Adrenal gland (tissue), 12 donors: ENCODE data around the gene RIPPLY3. TPM values are rescaled to one million over a fixed set of nuclear protein-coding genes. Genes with fewer than 3 reads are reported as not detected.
"Not testable (repeated sequence)": the region's sequence is repeated elsewhere in the genome, so short reads cannot be mapped to it uniquely, and the experiment has no call there.

Experiments
- DNase-seq, 7 donors: peaks; one replicate each; pipeline ENCODE4 v3.0.0-alpha.2; 2019 to 2020
- H3K27ac ChIP-seq, 5 donors: fragments of 200-600 bp; sonication (generic) in 4 of 5; 1 replicate in 3 of 5; 2 replicates in 2 of 5; pipeline versions ENCODE4 v1.5.1 to v1.8.0; 2016 to 2020; ENCODE audit warnings: mild to moderate bottlenecking in 1 of 5
- H3K27me3 ChIP-seq: fragments of 200-600 bp; 2 replicates; pipeline ENCODE4 v1.8.0; 2021
- H3K36me3 ChIP-seq, 2 donors: fragments of 200-600 bp; replicated peaks in 1 of 2; 1 replicate in 1 of 2; 2 replicates in 1 of 2; pipeline versions ENCODE4 v1.5.1 to v1.8.0; 2018 to 2022
- H3K4me1 ChIP-seq, 2 donors: fragments of 200-600 bp; replicated peaks in 1 of 2; 1 replicate in 1 of 2; 2 replicates in 1 of 2; pipeline versions ENCODE4 v1.5.1 to v1.8.0; 2018 to 2021
- H3K4me3 ChIP-seq, 4 donors: fragments of 200-600 bp; sonication (generic) in 3 of 4; one replicate each; pipeline ENCODE4 v1.5.1; 2016 to 2018
- H3K9me3 ChIP-seq, 3 donors: fragments of 200-600 bp; sonication (generic) in 1 of 3; replicated peaks in 1 of 3; 1 replicate in 2 of 3; 2 replicates in 1 of 3; pipeline versions ENCODE4 v1.5.1 to v1.8.0; 2016 to 2021
- POLR2A ChIP-seq, 2 donors: fragments of 450-650 bp; IDR thresholded peaks; one replicate each; pipeline ENCODE4 v1.6.1; 2017; ENCODE audit warnings: antibody characterized with exemption in 2 of 2, mild to moderate bottlenecking in 2 of 2, moderate library complexity in 1 of 2
- WGBS, 4 donors: extraction: QIAGEN DNeasy Blood & Tissue Kit in 2 of 4; methylation state at CpG; one replicate each; pipeline versions ENCODE4 v1.1.5 to v1.1.7; 2013 to 2017; 5-methylcytosine and 5-hydroxymethylcytosine counted together
- intact Hi-C, 2 donors: fragments of 100-400 bp; cut with DNase I; formaldehyde crosslinking; loops; one replicate each; pipeline versions ENCODE4 v1.14.1 to v1.15.0; 2022 to 2023
- polyA plus RNA-seq, 3 donors: library from polyadenylated mRNA; stranded (reverse); fragments of 200-250 nt in 2 of 3; fragments of 350-450 nt in 1 of 3; fragmentation: Illumina TruSeq in 1 of 3; extraction: RNeasy Lipid Tissue Mini Kit (QIAGEN cat#74804) in 1 of 3; gene quantifications; one replicate each; pipeline ENCODE4 v1.2.3, GENCODE V29; 2013 to 2014
- total RNA-seq, 9 donors: library from RNA; depleted of rRNA in 4 of 9; stranded (reverse); fragments of >200 nt in 4 of 9; fragments of 120-200 nt in 1 of 9; fragmentation: NEBNext Ultra II Directional in 1 of 9; extraction: Animal tissue kit (Norgen Biotek cat#: 25700) in 1 of 9; gene quantifications; one replicate each; pipeline versions ENCODE4 v1.1.0 to v1.2.4, GENCODE V29; 2013 to 2023
- TF ChIP-seq, protein P1 (sequence below), 6 experiments: fragments of 450-650 bp in 4 of 6; fragments of 200-600 bp in 2 of 6; sonication (generic) in 1 of 6; IDR thresholded peaks; 1 replicate in 5 of 6; 2 replicates in 1 of 6; pipeline versions ENCODE4 v1.5.1 to v1.8.0; 2016 to 2021; ENCODE audit warnings: antibody characterized with exemption in 6 of 6, mild to moderate bottlenecking in 2 of 6, moderate library complexity in 1 of 6
- donor health status: healthy with polysubstance abuse.
- donor health status: Bipolar disorder and iron deficiency.
- donor health status: DM: yes; HTN: yes; CAD: no.
- donor health status: DM: no; HTN: no; CAD: no.
- donor health status: DM: no; HTN: no; CAD: no.
- donor health status: DM: yes; HTN: yes; CAD: no.

RIPPLY3 gene
- total and polyA plus RNA-seq, 12 donors, result 0.17 to 1.3 (median 0.39) TPM; not detected in 3

- Histone ChIP-seq H3K4me1 (no peaks in the 10 kb centered on the region), H3K27me3 (no peaks in the 10 kb centered on the region), H3K9me3 (no peaks in the 10 kb centered on the region), H3K4me3 (no peak overlapping the region), H3K36me3 (no peaks in the 10 kb centered on the region), H3K27ac (no peak overlapping the region)
- intact Hi-C loops, result no loop called here
- WGBS, 4 donors, result 35 to 43% (median 41%) methylated on average over 4 of the region's 4 CpGs
- peak in 5 of 7 donors; percentile 34 to 66 (median 42) for DNase-seq
- no peak for TF ChIP-seq POLR2A (IDR thresholded peaks at IDR 0.05)
- TF ChIP-seq, protein P1, sequence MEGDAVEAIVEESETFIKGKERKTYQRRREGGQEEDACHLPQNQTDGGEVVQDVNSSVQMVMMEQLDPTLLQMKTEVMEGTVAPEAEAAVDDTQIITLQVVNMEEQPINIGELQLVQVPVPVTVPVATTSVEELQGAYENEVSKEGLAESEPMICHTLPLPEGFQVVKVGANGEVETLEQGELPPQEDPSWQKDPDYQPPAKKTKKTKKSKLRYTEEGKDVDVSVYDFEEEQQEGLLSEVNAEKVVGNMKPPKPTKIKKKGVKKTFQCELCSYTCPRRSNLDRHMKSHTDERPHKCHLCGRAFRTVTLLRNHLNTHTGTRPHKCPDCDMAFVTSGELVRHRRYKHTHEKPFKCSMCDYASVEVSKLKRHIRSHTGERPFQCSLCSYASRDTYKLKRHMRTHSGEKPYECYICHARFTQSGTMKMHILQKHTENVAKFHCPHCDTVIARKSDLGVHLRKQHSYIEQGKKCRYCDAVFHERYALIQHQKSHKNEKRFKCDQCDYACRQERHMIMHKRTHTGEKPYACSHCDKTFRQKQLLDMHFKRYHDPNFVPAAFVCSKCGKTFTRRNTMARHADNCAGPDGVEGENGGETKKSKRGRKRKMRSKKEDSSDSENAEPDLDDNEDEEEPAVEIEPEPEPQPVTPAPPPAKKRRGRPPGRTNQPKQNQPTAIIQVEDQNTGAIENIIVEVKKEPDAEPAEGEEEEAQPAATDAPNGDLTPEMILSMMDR (IDR thresholded peaks at IDR 0.05), result no peak
Observed at GRCh38 chr21:37032877-37033471, 26.5 kb downstream of the RIPPLY3 start.

GRCh38 chr21:37034394-37034793 is 27.9 kb downstream of the RIPPLY3 start:
- intact Hi-C loops, H3K36me3 ChIP-seq, H3K27me3 ChIP-seq, DNase-seq, H3K9me3 ChIP-seq, H3K27ac ChIP-seq, H3K4me3 ChIP-seq, H3K4me1 ChIP-seq: not testable (repeated sequence)
- 88 to 92% (median 91%) methylated on average over 4 of the region's 4 CpGs for WGBS, 4 donors

DNA sequence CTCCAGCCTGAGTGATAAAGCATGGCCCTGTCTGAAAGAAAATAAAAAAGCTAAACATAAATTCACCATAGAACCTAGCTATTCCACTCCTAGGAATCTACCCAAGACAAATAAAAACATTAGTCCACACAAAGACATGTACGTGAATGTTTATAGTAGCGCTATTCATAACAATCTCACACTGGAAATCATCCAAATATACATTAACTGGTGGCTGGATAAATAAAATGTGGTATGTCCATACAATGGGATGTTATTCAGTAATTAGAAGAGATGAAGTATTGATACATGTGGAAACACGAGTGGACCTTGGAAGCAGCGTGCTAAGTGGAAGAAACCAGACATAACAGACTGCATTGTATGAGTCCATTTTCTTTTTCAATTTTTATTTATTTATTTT is 29.7 kb downstream of the RIPPLY3 start:
- TF ChIP-seq, protein P1 (IDR thresholded peaks at IDR 0.05), result no peak
- no peak for TF ChIP-seq POLR2A (IDR thresholded peaks at IDR 0.05)
- no peak overlapping the region for H3K27ac ChIP-seq
- DNase-seq, result no peak
- H3K36me3 ChIP-seq, result no peaks in the 10 kb centered on the region
- no peaks in the 10 kb centered on the region for H3K27me3 ChIP-seq
- H3K4me1 ChIP-seq, result no peaks in the 10 kb centered on the region
- no peak overlapping the region for H3K4me3 ChIP-seq
- WGBS, 4 donors, result 91 to 92% (median 92%) methylated on average over 4 of the region's 4 CpGs
- H3K9me3 ChIP-seq, result no peaks in the 10 kb centered on the region
- intact Hi-C loops, result no loop called here

- H3K36me3 ChIP-seq, result no peaks in the 10 kb centered on the region
- H3K4me1 ChIP-seq, result no peaks in the 10 kb centered on the region
- no peak overlapping the region for H3K27ac ChIP-seq
- H3K9me3 ChIP-seq, result no peaks in the 10 kb centered on the region
- no peak for TF ChIP-seq POLR2A (IDR thresholded peaks at IDR 0.05)
- TF ChIP-seq, protein P1 (IDR thresholded peaks at IDR 0.05), result no peak
- no peaks in the 10 kb centered on the region for H3K27me3 ChIP-seq
- H3K4me3 ChIP-seq, result no peak overlapping the region
- 71 to 84% (median 75%) methylated on average over 9 of the region's 9 CpGs for WGBS, 4 donors
- intact Hi-C loops, result no loop called here
- no peak for DNase-seq
Observed at GRCh38 chr21:37039411-37040075, 33.0 kb downstream of the RIPPLY3 start.

GRCh38 chr21:37040212-37040611 is 33.7 kb downstream of the RIPPLY3 start:
- no peaks in the 10 kb centered on the region for H3K4me1 ChIP-seq
- intact Hi-C loops, result no loop called here
- H3K36me3 ChIP-seq, result no peaks in the 10 kb centered on the region
- DNase-seq, result no peak
- no peak overlapping the region for H3K27ac ChIP-seq
- no peaks in the 10 kb centered on the region for H3K27me3 ChIP-seq
- TF ChIP-seq, protein P1 (IDR thresholded peaks at IDR 0.05), result no peak
- TF ChIP-seq POLR2A (IDR thresholded peaks at IDR 0.05), result no peak
- H3K9me3 ChIP-seq, result no peaks in the 10 kb centered on the region
- H3K4me3 ChIP-seq, result no peak overlapping the region
- WGBS, 4 donors, result 87 to 93% (median 93%) methylated on average over 3 of the region's 3 CpGs
